GM10266 (cell line): ENCODE results near the gene PPP1R3G.
A peak's percentile ranks its signal among the peaks of the same experiment; 100 is the strongest.

Source experiments
- DNase-seq: peaks from one replicate; pipeline ENCODE4 v3.0.0; 2012; ENCODE audit errors: extremely low spot score
- TF ChIP-seq, protein P1 (sequence below): IDR thresholded peaks from 2 replicates; pipeline ENCODE4 v1.5.1; 2012; ENCODE audit warnings: mild to moderate bottlenecking, low read depth; ENCODE audit not compliant: control insufficient read depth, insufficient read depth; ENCODE audit errors: missing control alignments

PPP1R3G gene

DNA sequence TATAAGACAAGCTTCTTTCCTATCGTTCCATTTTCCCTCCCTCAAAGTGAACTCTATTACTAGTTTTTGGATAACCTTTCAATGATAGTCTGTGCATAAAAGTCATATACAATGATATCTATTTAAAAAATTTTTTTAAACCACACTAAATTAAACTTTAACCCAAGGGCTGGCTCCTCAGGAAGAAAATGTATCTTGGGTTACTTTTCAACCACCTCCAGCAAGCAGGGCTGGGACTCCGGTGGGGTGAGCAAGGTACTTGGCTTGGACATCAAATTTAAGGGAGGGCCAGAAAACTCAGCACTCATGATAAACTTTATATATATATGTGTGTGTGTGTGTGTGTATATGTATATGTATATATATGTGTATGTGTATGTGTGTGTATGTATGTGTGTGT, 13.9 kb upstream of the PPP1R3G start:
- no peak for DNase-seq
- TF ChIP-seq, protein P1, sequence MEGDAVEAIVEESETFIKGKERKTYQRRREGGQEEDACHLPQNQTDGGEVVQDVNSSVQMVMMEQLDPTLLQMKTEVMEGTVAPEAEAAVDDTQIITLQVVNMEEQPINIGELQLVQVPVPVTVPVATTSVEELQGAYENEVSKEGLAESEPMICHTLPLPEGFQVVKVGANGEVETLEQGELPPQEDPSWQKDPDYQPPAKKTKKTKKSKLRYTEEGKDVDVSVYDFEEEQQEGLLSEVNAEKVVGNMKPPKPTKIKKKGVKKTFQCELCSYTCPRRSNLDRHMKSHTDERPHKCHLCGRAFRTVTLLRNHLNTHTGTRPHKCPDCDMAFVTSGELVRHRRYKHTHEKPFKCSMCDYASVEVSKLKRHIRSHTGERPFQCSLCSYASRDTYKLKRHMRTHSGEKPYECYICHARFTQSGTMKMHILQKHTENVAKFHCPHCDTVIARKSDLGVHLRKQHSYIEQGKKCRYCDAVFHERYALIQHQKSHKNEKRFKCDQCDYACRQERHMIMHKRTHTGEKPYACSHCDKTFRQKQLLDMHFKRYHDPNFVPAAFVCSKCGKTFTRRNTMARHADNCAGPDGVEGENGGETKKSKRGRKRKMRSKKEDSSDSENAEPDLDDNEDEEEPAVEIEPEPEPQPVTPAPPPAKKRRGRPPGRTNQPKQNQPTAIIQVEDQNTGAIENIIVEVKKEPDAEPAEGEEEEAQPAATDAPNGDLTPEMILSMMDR, result no peak

DNA sequence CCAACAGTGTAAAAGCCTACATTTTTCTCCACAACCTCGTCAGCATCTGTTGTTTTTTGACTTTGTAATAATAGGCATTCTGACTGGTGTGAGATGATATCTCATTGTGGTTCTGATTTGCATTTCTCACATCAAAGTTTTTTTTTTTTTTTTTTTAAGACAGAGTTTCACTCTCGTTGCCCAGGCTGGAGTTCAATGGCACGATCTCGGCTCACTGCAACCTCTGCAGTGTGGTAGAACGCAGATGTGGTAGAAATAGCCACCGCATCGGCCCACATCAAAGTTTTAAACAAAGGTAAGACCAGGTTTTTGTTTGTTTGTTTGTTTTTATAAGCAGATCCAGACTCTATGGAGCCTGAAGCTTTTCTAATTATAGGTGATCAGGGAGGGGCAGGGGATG, 12.7 kb upstream of the PPP1R3G start:
- TF ChIP-seq, protein P1, result no peak

DNA sequence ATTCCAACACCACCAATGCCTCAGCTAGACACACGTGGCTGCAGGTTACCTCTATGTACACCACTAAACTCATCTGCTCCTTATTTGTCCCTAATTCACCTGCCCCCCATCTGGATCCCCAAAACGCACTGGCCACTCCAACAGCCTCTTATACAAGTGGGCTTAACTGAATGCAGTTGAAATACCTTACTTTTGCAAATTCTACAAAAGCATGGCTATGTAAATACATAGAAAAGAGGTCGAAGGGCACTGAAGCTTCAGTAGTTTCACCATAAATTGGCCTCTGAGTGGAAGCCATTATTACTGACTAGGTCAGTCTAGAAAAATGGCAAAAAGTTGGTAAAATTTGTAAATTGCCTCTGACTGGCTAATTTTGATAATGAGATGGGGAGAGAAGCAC, 11.1 kb upstream of the PPP1R3G start:
- TF ChIP-seq, protein P1, result no peak
- no peak for DNase-seq

More for the DNA sequence above, 12.7 kb upstream of the PPP1R3G start:
- no peak for DNase-seq

DNA sequence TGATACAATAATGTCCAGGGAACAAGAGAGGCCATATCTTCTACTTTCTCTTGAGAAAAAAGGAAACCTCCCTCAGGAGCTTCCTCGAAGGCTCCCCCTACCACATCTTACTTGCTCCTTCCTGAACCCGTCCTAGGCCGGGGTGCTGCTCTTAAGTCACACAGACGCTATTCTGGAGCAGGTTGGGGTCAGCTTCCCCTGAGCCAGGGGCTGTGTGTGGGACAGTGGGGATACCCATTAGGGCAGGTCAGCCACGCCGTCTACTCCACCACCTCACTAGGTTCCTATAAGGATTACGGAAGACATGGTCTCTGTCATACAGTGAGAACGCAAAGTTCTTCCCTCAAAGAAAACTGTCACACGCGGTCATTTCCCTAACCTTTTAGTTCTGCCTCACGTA, 8.2 kb upstream of the PPP1R3G start:
- DNase-seq, result no peak
- TF ChIP-seq, protein P1, result no peak

DNA sequence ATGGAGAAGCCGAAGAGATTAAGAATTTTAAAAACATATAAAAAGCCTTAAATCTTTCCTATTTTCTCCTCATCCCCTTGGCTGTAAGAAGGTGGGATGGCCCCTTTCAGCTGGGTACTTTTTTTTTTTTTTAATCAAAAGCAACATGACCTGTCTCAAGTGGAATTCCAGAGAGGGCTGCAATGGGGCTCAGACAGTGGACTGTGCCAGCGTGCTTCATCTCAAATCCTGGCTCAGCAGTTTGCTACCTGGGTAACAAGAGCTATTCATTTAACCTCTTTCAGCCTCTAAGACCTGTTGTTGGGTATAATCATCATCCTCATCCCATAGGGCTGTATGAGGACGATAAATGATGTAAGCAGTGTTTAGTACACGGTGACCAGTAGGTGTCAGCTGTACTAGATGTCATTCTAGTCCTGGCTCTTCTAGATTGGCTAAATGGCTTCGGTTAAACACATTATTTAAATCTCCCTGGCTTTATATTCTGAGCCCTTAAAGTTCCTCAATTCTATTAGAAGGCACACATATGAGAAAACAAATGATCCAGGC, 6.9 kb upstream of the PPP1R3G start:
- peak; percentile 63 for DNase-seq

DNA sequence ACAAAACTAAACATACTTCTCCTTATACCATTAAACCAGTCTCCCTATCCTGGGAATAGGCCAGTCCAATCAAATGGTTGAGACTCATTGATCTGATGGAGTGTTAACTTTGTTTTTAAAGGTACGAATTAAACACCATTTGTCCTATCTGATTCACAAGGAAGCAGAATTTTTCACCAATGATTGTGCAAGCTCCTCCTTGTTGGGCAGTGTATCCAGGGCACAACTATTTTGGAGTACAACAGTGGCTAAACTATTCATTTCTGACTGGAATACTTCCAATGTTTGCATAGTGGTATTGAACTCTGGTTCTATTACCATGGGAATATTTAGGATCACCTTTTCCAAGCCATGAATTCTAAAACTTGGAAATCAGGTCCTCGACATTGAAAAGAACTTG, 5.4 kb upstream of the PPP1R3G start:
- TF ChIP-seq, protein P1, result no peak
- DNase-seq, result no peak

More for the DNA sequence above, 6.9 kb upstream of the PPP1R3G start:
- TF ChIP-seq, protein P1, result peak; percentile 46

DNA sequence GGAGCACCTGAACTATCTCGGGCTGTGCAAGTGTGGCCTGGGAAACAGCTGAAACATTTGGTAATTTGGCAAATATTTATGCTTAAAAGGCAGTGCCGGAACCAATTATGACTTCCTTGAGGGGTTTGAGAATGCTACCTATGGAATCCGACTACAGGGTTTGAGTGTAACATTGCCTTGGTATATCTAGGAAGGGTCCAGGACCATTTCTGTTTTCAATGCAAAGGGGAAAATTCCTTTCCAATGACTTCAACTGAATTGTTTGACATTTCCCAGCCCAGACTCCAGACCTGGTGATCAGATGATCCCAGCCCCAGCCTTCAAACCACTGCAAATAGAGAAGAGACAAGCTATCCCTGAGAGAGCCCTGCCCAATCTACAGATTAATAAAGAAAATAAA, 4.6 kb upstream of the PPP1R3G start:
- no peak for DNase-seq
- TF ChIP-seq, protein P1, result no peak
